Epithelial cell of esophagus (primary cell): ENCODE data around the gene NALCN.

Experiments used
- DNase-seq: peaks from one replicate; pipeline ENCODE4 v3.0.0; 2010; ENCODE audit warnings: low read depth
- H3K4me3 ChIP-seq: 2 replicates; pipeline ENCODE4 v1.5.1; 2011; ENCODE audit warnings: mild to moderate bottlenecking, low read length, control low read depth
- TF ChIP-seq, protein P1 (sequence below): IDR thresholded peaks from 2 replicates; pipeline ENCODE4 v1.5.1; 2011; ENCODE audit warnings: low read depth, mild to moderate bottlenecking, low read length, control low read depth, inconsistent platforms; ENCODE audit not compliant: insufficient read depth; ENCODE audit errors: missing control alignments

Gene NALCN

DNA sequence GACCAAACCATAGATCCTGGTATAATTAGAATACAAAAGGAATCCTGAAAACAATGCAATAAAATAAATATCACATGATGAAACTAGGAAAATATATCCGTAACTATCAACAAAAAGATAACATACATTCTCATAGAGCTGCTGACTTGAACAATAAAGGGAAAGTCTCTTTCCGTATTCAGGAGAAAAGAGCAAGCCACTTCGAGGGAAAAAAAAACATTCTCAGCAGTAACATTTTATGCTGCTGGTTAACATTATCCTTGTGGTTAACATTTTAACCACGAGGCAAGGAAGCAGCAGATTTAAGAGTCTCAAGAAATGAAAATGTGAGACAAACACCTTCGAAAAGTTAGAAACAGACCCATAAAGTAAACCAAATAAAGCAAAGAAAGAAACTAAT, 25.8 kb downstream of the NALCN start:
- no peak overlapping the region for H3K4me3 ChIP-seq
- DNase-seq: no peak
- TF ChIP-seq, protein P1, sequence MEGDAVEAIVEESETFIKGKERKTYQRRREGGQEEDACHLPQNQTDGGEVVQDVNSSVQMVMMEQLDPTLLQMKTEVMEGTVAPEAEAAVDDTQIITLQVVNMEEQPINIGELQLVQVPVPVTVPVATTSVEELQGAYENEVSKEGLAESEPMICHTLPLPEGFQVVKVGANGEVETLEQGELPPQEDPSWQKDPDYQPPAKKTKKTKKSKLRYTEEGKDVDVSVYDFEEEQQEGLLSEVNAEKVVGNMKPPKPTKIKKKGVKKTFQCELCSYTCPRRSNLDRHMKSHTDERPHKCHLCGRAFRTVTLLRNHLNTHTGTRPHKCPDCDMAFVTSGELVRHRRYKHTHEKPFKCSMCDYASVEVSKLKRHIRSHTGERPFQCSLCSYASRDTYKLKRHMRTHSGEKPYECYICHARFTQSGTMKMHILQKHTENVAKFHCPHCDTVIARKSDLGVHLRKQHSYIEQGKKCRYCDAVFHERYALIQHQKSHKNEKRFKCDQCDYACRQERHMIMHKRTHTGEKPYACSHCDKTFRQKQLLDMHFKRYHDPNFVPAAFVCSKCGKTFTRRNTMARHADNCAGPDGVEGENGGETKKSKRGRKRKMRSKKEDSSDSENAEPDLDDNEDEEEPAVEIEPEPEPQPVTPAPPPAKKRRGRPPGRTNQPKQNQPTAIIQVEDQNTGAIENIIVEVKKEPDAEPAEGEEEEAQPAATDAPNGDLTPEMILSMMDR: no peak

- DNase-seq: no peak
- H3K4me3 ChIP-seq: no peak overlapping the region
- TF ChIP-seq, protein P1: no peak
Measured at GRCh38 chr13:101384929-101385328, 31.4 kb downstream of the NALCN start.

DNA sequence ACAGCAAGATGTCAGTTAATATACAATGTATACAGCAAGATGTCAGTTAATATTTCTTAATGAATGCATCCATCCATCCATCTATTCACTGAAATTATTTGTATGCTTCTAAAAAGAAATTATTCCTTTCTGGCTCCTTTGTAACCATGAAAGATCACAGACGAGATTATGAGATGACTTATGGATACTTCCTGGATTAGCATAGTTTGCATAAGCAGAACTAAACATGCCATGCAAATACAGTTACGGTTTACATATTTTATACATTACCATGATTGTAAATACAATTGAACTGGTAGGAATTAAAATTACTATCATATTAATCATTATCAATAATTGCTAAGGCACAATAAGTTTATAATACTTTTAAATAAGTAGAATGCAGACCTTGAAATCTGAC, 32.7 kb downstream of the NALCN start:
- no peak for DNase-seq
- TF ChIP-seq, protein P1: no peak
- no peak overlapping the region for H3K4me3 ChIP-seq

- TF ChIP-seq, protein P1: no peak
- H3K4me3 ChIP-seq: no peak overlapping the region
Measured at GRCh38 chr13:101382701-101383100, 33.6 kb downstream of the NALCN start.

GRCh38 chr13:101382086-101382485, 34.2 kb downstream of the NALCN start:
- H3K4me3 ChIP-seq: no peak overlapping the region
- DNase-seq: no peak
- TF ChIP-seq, protein P1: no peak

More at GRCh38 chr13:101382701-101383100, 33.6 kb downstream of the NALCN start:
- DNase-seq: no peak

- TF ChIP-seq, protein P1: no peak
- H3K4me3 ChIP-seq: no peak overlapping the region
- no peak for DNase-seq
Measured at GRCh38 chr13:101360525-101360924, 55.8 kb downstream of the NALCN start.

DNA sequence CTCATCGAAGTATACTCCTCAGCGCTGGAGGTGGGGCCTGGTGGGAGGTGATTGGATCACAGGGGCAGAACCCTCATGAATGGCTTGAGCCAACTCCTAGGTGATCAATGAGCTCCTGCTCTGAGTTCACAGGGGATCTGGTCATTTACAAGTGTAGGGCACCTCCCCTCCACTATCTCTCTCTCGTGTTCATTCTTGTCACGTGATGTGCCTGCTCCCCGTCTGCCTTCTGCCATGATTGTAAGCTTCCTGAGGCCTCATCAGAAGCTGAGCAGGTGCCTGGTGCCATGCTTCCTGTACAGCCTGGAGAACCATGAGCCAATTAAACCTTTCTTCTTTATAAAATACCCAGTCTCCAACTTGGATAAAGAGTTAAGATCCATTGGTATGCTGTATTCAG, 61.4 kb downstream of the NALCN start:
- no peak for DNase-seq
- no peak overlapping the region for H3K4me3 ChIP-seq
- TF ChIP-seq, protein P1: no peak
